Astrocyte of the spinal cord (primary cell): ENCODE results near the gene FHIT.

Experiments used
- DNase-seq: peaks from one replicate; pipeline ENCODE4 v3.0.0; 2011; ENCODE audit warnings: low read depth, low spot score
- H3K4me3 ChIP-seq: 2 replicates; pipeline ENCODE4 v1.5.1; 2011; ENCODE audit warnings: low read depth, mild to moderate bottlenecking, low read length, moderate library complexity
- CTCF ChIP-seq: IDR thresholded peaks from 2 replicates; pipeline ENCODE4 v1.5.1; 2012; ENCODE audit warnings: low read depth, mild to moderate bottlenecking, low read length, inconsistent platforms
- in situ Hi-C: cut with HindIII; loops from 2 replicates; pipeline ENCODE4 v1.10.0; 2017; ENCODE audit warnings: low sequenced_read_pairs

Gene FHIT

GRCh38 chr3:60867200-60867599, 384.1 kb downstream of the FHIT start:
- no peak overlapping the region for H3K4me3 ChIP-seq
- no peak for TF ChIP-seq CTCF
- in situ Hi-C loops, result no loop called here
- no peak for DNase-seq

GRCh38 chr3:60856257-60857046, 394.8 kb downstream of the FHIT start:
- DNase-seq, result no peak
- in situ Hi-C loops, result no loop called here
- H3K4me3 ChIP-seq, result no peak overlapping the region
- no peak for TF ChIP-seq CTCF

GRCh38 chr3:60855250-60855649, 396.0 kb downstream of the FHIT start:
- in situ Hi-C loops, result no loop called here

GRCh38 chr3:60854791-60855190, 396.5 kb downstream of the FHIT start:
- H3K4me3 ChIP-seq, result no peak overlapping the region
- DNase-seq, result no peak
- TF ChIP-seq CTCF, result no peak
- in situ Hi-C loops, result no loop called here

More at GRCh38 chr3:60855250-60855649, 396.0 kb downstream of the FHIT start:
- TF ChIP-seq CTCF, result no peak
- DNase-seq, result no peak
- H3K4me3 ChIP-seq, result no peak overlapping the region

- in situ Hi-C loops, result no loop called here
- H3K4me3 ChIP-seq, result no peak overlapping the region
- TF ChIP-seq CTCF, result no peak
- no peak for DNase-seq
Observed at GRCh38 chr3:60847791-60848190, 403.5 kb downstream of the FHIT start.

GRCh38 chr3:60844256-60844655, 407.0 kb downstream of the FHIT start:
- in situ Hi-C loops, result no loop called here
- no peak for TF ChIP-seq CTCF
- no peak for DNase-seq

More at GRCh38 chr3:60844256-60844655, 407.0 kb downstream of the FHIT start:
- H3K4me3 ChIP-seq, result no peak overlapping the region
